Measurements from ENCODE around the gene NPR2. TPM values are rescaled to one million over a fixed set of nuclear protein-coding genes. Genes with fewer than 3 reads are reported as not detected.

Gene NPR2
- total RNA-seq, 1 experiment from 2014 or later = 10.1 TPM

GRCh38 chr9:35800530-35800929 is 9.1 kb downstream of the NPR2 start:
- Mint-ChIP-seq H3K4me3 (no peak overlapping the region), H3K27me3 (ENCODE audit: low read depth) (no peaks in the 10 kb centered on the region), H3K27ac (no peak overlapping the region), H3K4me1 (peaks cover 4% of the 10 kb centered on the region), H3K36me3 (peaks cover 3% of the 10 kb centered on the region), H3K9me3 (no peaks in the 10 kb centered on the region)
- POLR2A ChIA-PET = no interaction called here
- CTCF ChIA-PET = interaction anchor here (1.0 to 1.6 kb wide), 3 partner anchors 10 to 13 kb away, joined by 4 to 5 read pairs (median 4); no protein-coding TSS in a partner anchor
- DNase-seq (ENCODE audit: low spot score) (no peak), ATAC-seq (no peak)
- TF ChIP-seq OVOL2 (CRISPR knock-in tag; IDR thresholded peaks at IDR 0.05; ENCODE audit: borderline replicate concordance) (no peak), MAX (CRISPR knock-in tag; IDR thresholded peaks at IDR 0.05) (no peak), NR1H2 (CRISPR knock-in tag; IDR thresholded peaks at IDR 0.05) (no peak), CBFB (CRISPR knock-in tag; IDR thresholded peaks at IDR 0.05; ENCODE audit: low read depth) (no peak), SP1 (CRISPR knock-in tag; conservative IDR thresholded peaks at IDR 0.05) (no peak), CTCF (IDR thresholded peaks at IDR 0.05) (no peak), ZNF671 (CRISPR knock-in tag; IDR thresholded peaks at IDR 0.05) (no peak), ZNF219 (CRISPR knock-in tag; IDR thresholded peaks at IDR 0.05; ENCODE audit: borderline replicate concordance) (no peak)

GRCh38 chr9:35801328-35802128 is 10.1 kb downstream of the NPR2 start:
- Mint-ChIP-seq H3K9me3 (no peaks in the 10 kb centered on the region), H3K27ac (no peak overlapping the region), H3K4me1 (peaks cover 1% of the 10 kb centered on the region), H3K27me3 (ENCODE audit: low read depth) (no peaks in the 10 kb centered on the region), H3K4me3 (no peak overlapping the region), H3K36me3 (peaks cover 3% of the 10 kb centered on the region)
- ATAC-seq (no peak), DNase-seq (ENCODE audit: low spot score) (no peak)
- POLR2A ChIA-PET = no interaction called here
- CTCF ChIA-PET = interaction anchor here (1.4 to 1.6 kb wide), 3 partner anchors 11 to 25 kb away, joined by 3 to 7 read pairs (median 4); no protein-coding TSS in a partner anchor
- TF ChIP-seq EMX1 (CRISPR knock-in tag; IDR thresholded peaks at IDR 0.05) (no peak), ZNF671 (CRISPR knock-in tag; IDR thresholded peaks at IDR 0.05) (no peak), HMGXB4 (CRISPR knock-in tag; IDR thresholded peaks at IDR 0.05) (no peak), ZBTB21 (CRISPR knock-in tag; IDR thresholded peaks at IDR 0.05; ENCODE audit: borderline replicate concordance) (no peak), NFYB (CRISPR knock-in tag; conservative IDR thresholded peaks at IDR 0.05; ENCODE audit: low read depth) (no peak), TEAD4 (CRISPR knock-in tag; IDR thresholded peaks at IDR 0.05) (no peak), ATF2 (CRISPR knock-in tag; IDR thresholded peaks at IDR 0.05; ENCODE audit: borderline replicate concordance, low read depth) (no peak), ESRRA (CRISPR knock-in tag; IDR thresholded peaks at IDR 0.05; ENCODE audit: borderline replicate concordance) (no peak), CTCF (IDR thresholded peaks at IDR 0.05) (no peak), RELA (CRISPR knock-in tag; IDR thresholded peaks at IDR 0.05; ENCODE audit: borderline replicate concordance) (no peak), RORB (CRISPR knock-in tag; IDR thresholded peaks at IDR 0.05) (no peak), AFF4 (CRISPR knock-in tag; IDR thresholded peaks at IDR 0.05; ENCODE audit: borderline replicate concordance) (no peak), ZNF423 (CRISPR knock-in tag; IDR thresholded peaks at IDR 0.05) (no peak), ZNF281 (CRISPR knock-in tag; IDR thresholded peaks at IDR 0.05) (no peak)

Data from WTC11 (cell line).